ENCODE data around the gene KLK8. TPM values are rescaled to one million over a fixed set of nuclear protein-coding genes. Genes with fewer than 3 reads are reported as not detected.

Gene KLK8
- total and polyA plus RNA-seq, 2 of the 13 experiments (the other 11 are each of a cell fraction or from before 2014, with no cell fraction given), result not detected

GRCh38 chr19:50983625-50984292 lies 17.6 kb downstream of the KLK8 start, which contains the start of gene KLK7:
KLK7 (minus strand) TSS chr19:50983917; CDS start chr19:50982399, 1,518 bp downstream.
- ATAC-seq, result no peak
- Histone ChIP-seq H3K27me3 (ENCODE audit: control insufficient read depth in 1 of 2, insufficient read depth in 2 of 2, low read length in 2 of 2) (peaks cover 0 to 2% of the 10 kb centered on the region in 2 experiments; a peak in 2 of 5 replicates), H3K36me3 (replicated peaks in 1 of 2; ENCODE audit: control insufficient read depth in 1 of 2, insufficient read depth in 2 of 2, low read length in 2 of 2) (no peaks in the 10 kb centered on the region), H3K9ac (ENCODE audit: insufficient read depth, low read depth, low read length) (no peak within 1 kb of the TSS), H3K4me1 (ENCODE audit: insufficient read depth, low read length) (no peaks in the 10 kb centered on the region), H3K4me2 (ENCODE audit: low read depth, low read length) (no peak within 1 kb of the TSS), H2AFZ (ENCODE audit: low read length) (no peak within 1 kb of the TSS), H3K79me2 (ENCODE audit: insufficient read depth, low read length) (no peaks in the 10 kb centered on the region), H3K9me3 (ENCODE audit: low read length) (no peaks in the 10 kb centered on the region), H4K20me1 (ENCODE audit: insufficient read depth, low read length) (no peaks in the 10 kb centered on the region), H3K27ac (ENCODE audit: extremely low read length, insufficient read depth, low read length) (no peak within 1 kb of the TSS), H3K4me3 (replicated peaks in 1 of 3; ENCODE audit: insufficient read depth in 1 of 3, low read depth in 2 of 3, low read length in 3 of 3) (no peak within 1 kb of the TSS)
- 19% methylated on average over 21 of the region's 28 CpGs for WGBS (ENCODE audit: low lambda C conversion rate)
- no TSS peak for BruUV-seq (replicated peaks)
- DNase-seq (ENCODE audit: low spot score), result no peak
- ChIA-PET CTCF (ENCODE audit: low intra/inter-chr PET ratio, low total read pairs) (no interaction called here), POLR2A (no interaction called here)
- in situ Hi-C loops (cut with HindIII; ENCODE audit: extremely low pct_ligation_motif_present, low pct_unique_long_range_greater_than_20kb), result no loop called here
- TF ChIP-seq FOSL1 (CRISPR knock-in tag; IDR thresholded peaks at IDR 0.05; ENCODE audit: borderline replicate concordance), result no peak
- no peak for TF ChIP-seq ZNF232 (CRISPR knock-in tag; IDR thresholded peaks at IDR 0.05; ENCODE audit: borderline replicate concordance)
- TF ChIP-seq TCF7L2 (IDR thresholded peaks at IDR 0.05; ENCODE audit: low read depth, low read length), result no peak
- no peak for TF ChIP-seq ZNF816 (CRISPR knock-in tag; IDR thresholded peaks at IDR 0.05; ENCODE audit: borderline replicate concordance)
- TF ChIP-seq ZNF687 (CRISPR knock-in tag; IDR thresholded peaks at IDR 0.05), result no peak
- TF ChIP-seq, protein P1, sequence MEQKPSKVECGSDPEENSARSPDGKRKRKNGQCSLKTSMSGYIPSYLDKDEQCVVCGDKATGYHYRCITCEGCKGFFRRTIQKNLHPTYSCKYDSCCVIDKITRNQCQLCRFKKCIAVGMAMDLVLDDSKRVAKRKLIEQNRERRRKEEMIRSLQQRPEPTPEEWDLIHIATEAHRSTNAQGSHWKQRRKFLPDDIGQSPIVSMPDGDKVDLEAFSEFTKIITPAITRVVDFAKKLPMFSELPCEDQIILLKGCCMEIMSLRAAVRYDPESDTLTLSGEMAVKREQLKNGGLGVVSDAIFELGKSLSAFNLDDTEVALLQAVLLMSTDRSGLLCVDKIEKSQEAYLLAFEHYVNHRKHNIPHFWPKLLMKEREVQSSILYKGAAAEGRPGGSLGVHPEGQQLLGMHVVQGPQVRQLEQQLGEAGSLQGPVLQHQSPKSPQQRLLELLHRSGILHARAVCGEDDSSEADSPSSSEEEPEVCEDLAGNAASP (CRISPR knock-in tag; IDR thresholded peaks at IDR 0.05; ENCODE audit: borderline replicate concordance), result no peak
- TF ChIP-seq PCBP2 (optimal IDR thresholded peaks at IDR 0.05; ENCODE audit: low read depth, low read length, poor library complexity, severe bottlenecking), result no peak
- TF ChIP-seq NFKB2 (CRISPR knock-in tag; IDR thresholded peaks at IDR 0.05; ENCODE audit: borderline replicate concordance), result no peak
- TF ChIP-seq FOXO1 (CRISPR knock-in tag; IDR thresholded peaks at IDR 0.05), result no peak
- intact Hi-C loops (cut with micrococcal nuclease; ENCODE audit: unreplicated experiment), result no loop called here
- no peak for FAIRE-seq

Measured in HepG2 (cell line).